ENCODE measurements around the gene TRAF3IP3.

The TRAF3IP3 gene

GRCh38 chr1:209802117-209802779 is 46.4 kb downstream of the TRAF3IP3 start:
- no peak for TF ChIP-seq CTCF (IDR thresholded peaks at IDR 0.05; ENCODE audit: low read depth, low read length)
- no peak overlapping the region for H3K4me3 ChIP-seq (ENCODE audit: low read depth, low read length)

- H3K4me3 ChIP-seq (ENCODE audit: low read depth, low read length): no peak overlapping the region
- no peak for TF ChIP-seq CTCF (IDR thresholded peaks at IDR 0.05; ENCODE audit: low read depth, low read length)
Observed at GRCh38 chr1:209802780-209803152, 46.9 kb downstream of the TRAF3IP3 start.

GRCh38 chr1:209803568-209803967 is 47.7 kb downstream of the TRAF3IP3 start:
- no peak overlapping the region for H3K4me3 ChIP-seq (ENCODE audit: low read depth, low read length)
- TF ChIP-seq CTCF (IDR thresholded peaks at IDR 0.05; ENCODE audit: low read depth, low read length): no peak

- TF ChIP-seq CTCF (IDR thresholded peaks at IDR 0.05; ENCODE audit: low read depth, low read length): no peak
- H3K4me3 ChIP-seq (ENCODE audit: low read depth, low read length): no peak overlapping the region
Observed at GRCh38 chr1:209805341-209805781, 49.5 kb downstream of the TRAF3IP3 start.

- TF ChIP-seq CTCF (IDR thresholded peaks at IDR 0.05; ENCODE audit: low read depth, low read length): no peak
- H3K4me3 ChIP-seq (ENCODE audit: low read depth, low read length): no peak within 1 kb of the TSS
Observed at GRCh38 chr1:209805875-209806760, 50.3 kb downstream of the TRAF3IP3 start, which contains the start of gene IRF6. IRF6 (minus strand) TSS chr1:209806142; CDS start chr1:209801413, 4,729 bp downstream.

GRCh38 chr1:209807509-209807908 is 51.7 kb downstream of the TRAF3IP3 start:
- no peak for TF ChIP-seq CTCF (IDR thresholded peaks at IDR 0.05; ENCODE audit: low read depth, low read length)
- H3K4me3 ChIP-seq (ENCODE audit: low read depth, low read length): no peak overlapping the region

- no peak overlapping the region for H3K4me3 ChIP-seq (ENCODE audit: low read depth, low read length)
- TF ChIP-seq CTCF (IDR thresholded peaks at IDR 0.05; ENCODE audit: low read depth, low read length): no peak
Observed at GRCh38 chr1:209808059-209808581, 52.3 kb downstream of the TRAF3IP3 start.

Measured in WI38 (cell line).